ENCODE data around the gene IER5L.

DNA sequence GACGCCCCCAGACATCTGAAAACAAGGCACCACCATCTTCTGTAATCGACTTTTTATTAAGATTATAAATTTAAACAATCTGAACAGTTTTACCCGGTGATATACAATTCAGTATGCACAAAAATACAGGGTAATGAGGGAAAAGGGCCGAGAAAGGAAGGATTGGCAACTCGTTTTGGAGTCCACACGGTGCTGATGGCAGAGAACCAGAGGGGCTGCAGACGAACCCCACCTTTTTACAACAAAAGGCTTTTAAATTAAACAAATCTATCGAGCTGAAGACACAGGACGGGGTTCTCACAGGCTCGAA lies 2.6 kb downstream of the IER5L start:
- TF ChIP-seq, protein P1, sequence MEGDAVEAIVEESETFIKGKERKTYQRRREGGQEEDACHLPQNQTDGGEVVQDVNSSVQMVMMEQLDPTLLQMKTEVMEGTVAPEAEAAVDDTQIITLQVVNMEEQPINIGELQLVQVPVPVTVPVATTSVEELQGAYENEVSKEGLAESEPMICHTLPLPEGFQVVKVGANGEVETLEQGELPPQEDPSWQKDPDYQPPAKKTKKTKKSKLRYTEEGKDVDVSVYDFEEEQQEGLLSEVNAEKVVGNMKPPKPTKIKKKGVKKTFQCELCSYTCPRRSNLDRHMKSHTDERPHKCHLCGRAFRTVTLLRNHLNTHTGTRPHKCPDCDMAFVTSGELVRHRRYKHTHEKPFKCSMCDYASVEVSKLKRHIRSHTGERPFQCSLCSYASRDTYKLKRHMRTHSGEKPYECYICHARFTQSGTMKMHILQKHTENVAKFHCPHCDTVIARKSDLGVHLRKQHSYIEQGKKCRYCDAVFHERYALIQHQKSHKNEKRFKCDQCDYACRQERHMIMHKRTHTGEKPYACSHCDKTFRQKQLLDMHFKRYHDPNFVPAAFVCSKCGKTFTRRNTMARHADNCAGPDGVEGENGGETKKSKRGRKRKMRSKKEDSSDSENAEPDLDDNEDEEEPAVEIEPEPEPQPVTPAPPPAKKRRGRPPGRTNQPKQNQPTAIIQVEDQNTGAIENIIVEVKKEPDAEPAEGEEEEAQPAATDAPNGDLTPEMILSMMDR (IDR thresholded peaks at IDR 0.05; ENCODE audit: low read length), result no peak
- no peak for TF ChIP-seq EZH2 (optimal IDR thresholded peaks at IDR 0.05; ENCODE audit: low read depth, low read length)

All from MM.1S (cell line).